IMR-90 (cell line): Measurements from ENCODE around the gene NUDT9.

Experiments used
- CTCF ChIP-seq: conservative IDR thresholded peaks from 2 replicates; pipeline ENCODE4 v1.5.1; 2012; ENCODE audit warnings: mild to moderate bottlenecking, low read depth, low read length, improper control_type of control experiment
- ELK1 ChIP-seq: fragments of 150-350 bp; IDR thresholded peaks from 2 replicates; pipeline ENCODE4 v1.6.1; 2016; ENCODE audit warnings: low read depth, mild to moderate bottlenecking, low read length, moderate library complexity, borderline replicate concordance
- MAZ ChIP-seq: IDR thresholded peaks from 2 replicates; pipeline ENCODE4 v1.6.1; 2012; ENCODE audit warnings: low read depth, mild to moderate bottlenecking, low read length, improper control_type of control experiment, moderate library complexity, borderline replicate concordance
- MXI1 ChIP-seq: IDR thresholded peaks from 2 replicates; pipeline ENCODE4 v1.6.1; 2012; ENCODE audit warnings: low read depth, mild to moderate bottlenecking, low read length, moderate library complexity, borderline replicate concordance
- POLR2A ChIP-seq: IDR thresholded peaks from 2 replicates; pipeline ENCODE4 v1.6.1; 2012; ENCODE audit warnings: mild to moderate bottlenecking, low read depth, low read length
- RFX5 ChIP-seq: IDR thresholded peaks from 2 replicates; pipeline ENCODE4 v1.8.0; 2012; ENCODE audit warnings: low read depth, mild to moderate bottlenecking, low read length, moderate library complexity
- SMC3 ChIP-seq: fragments of 150-350 bp; IDR thresholded peaks from 2 replicates; pipeline ENCODE4 v1.6.1; 2016; ENCODE audit warnings: low read depth, mild to moderate bottlenecking, antibody characterized with exemption, low read length, moderate library complexity
- USF2 ChIP-seq: fragments of 150-350 bp; IDR thresholded peaks from 2 replicates; pipeline ENCODE4 v1.6.1; 2017; ENCODE audit warnings: mild to moderate bottlenecking, antibody characterized with exemption, low read length, low read depth

DNA sequence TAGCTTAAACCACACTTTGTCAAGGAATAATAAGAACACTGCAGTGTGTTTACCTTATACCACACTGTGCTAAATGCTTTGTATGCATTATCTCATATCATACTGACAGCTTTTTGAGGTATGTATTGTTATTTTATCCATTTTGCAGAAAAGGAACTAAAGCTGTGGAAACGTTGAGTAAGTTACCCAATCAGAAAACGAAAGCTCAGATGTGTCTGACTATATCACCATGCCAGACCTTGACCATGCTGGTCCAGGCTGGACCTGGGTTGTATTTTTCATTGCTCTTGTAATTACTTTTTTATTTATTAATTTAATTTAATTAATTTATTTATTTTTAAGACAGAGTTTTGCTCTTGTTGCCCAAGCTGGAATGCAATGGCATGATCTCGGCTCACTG, 33.5 kb upstream of the NUDT9 start:
- no peak for TF ChIP-seq CTCF
- no peak for TF ChIP-seq POLR2A
- no peak for TF ChIP-seq RFX5
- no peak for TF ChIP-seq SMC3
- no peak for TF ChIP-seq USF2
- no peak for TF ChIP-seq ELK1
- TF ChIP-seq MXI1: no peak
- no peak for TF ChIP-seq MAZ
